GM06990 (cell line): ENCODE results near the gene AKAP13.
"Not testable (repeated sequence)": the region's sequence is repeated elsewhere in the genome, so short reads cannot be mapped to it uniquely, and the experiment has no call there.

ENCODE experiments used
- DNase-seq: peaks from one replicate; pipeline ENCODE4 v3.0.0-alpha.2; 2011; ENCODE audit not compliant: insufficient read length; ENCODE audit errors: extremely low read depth
- H3K27me3 ChIP-seq: replicated peaks from 2 replicates; pipeline ENCODE4 v1.6.0; 2011; ENCODE audit warnings: low read length; ENCODE audit not compliant: control insufficient read depth, insufficient read depth
- H3K36me3 ChIP-seq: 2 replicates; pipeline ENCODE4 v1.5.1; 2011; ENCODE audit warnings: low read length; ENCODE audit not compliant: control insufficient read depth, insufficient read depth
- H3K4me3 ChIP-seq: replicated peaks from 2 replicates; pipeline ENCODE4 v1.5.1; 2011; ENCODE audit warnings: low read depth, mild to moderate bottlenecking, control low read depth, low read length
- TF ChIP-seq, protein P1 (sequence below): IDR thresholded peaks from 2 replicates; pipeline ENCODE4 v1.5.1; 2011; ENCODE audit warnings: low read length, control low read depth, mild to moderate bottlenecking, inconsistent platforms; ENCODE audit not compliant: insufficient read depth, poor library complexity, severe bottlenecking

AKAP13 gene

DNA sequence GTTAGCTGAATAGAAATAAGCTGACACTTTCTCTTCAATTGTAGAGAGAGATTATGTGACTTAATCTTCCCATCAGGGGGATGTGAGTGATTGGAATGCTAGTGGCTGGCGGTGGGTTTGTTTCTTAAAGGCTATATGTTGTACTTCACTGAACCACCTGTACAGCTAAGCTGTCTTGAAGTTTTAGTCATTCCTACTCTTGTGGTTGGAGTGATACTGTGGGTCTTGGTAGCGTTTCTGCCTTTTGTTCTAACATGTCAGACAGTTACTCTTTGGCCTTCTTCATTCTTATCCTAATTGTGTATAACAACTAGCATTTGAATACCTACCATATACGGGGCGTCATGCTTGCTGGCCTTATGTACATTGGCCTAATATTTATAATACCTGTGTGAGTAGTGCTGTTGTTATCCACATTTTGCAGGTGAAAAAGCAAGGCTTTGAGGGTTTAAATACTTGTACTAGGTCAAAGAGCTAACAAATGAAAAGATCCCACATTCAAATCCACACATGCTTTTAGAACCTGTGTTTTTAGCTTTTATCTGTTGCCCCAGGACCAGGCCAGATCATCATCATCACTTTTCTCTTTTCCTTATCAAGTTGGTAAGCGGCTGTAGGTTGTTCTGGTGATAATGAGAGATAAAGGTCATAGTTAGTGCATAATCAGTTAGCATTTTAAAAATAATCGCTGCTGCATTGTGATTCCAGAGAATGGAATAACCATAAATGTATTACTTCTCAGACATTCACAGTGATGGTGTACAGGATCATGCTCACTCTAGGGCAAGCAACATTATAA lies 50.2 kb downstream of the AKAP13 start:
- TF ChIP-seq, protein P1, sequence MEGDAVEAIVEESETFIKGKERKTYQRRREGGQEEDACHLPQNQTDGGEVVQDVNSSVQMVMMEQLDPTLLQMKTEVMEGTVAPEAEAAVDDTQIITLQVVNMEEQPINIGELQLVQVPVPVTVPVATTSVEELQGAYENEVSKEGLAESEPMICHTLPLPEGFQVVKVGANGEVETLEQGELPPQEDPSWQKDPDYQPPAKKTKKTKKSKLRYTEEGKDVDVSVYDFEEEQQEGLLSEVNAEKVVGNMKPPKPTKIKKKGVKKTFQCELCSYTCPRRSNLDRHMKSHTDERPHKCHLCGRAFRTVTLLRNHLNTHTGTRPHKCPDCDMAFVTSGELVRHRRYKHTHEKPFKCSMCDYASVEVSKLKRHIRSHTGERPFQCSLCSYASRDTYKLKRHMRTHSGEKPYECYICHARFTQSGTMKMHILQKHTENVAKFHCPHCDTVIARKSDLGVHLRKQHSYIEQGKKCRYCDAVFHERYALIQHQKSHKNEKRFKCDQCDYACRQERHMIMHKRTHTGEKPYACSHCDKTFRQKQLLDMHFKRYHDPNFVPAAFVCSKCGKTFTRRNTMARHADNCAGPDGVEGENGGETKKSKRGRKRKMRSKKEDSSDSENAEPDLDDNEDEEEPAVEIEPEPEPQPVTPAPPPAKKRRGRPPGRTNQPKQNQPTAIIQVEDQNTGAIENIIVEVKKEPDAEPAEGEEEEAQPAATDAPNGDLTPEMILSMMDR: no peak
- no peaks in the 10 kb centered on the region for H3K36me3 ChIP-seq
- no peak for DNase-seq
- H3K27me3 ChIP-seq: no peaks in the 10 kb centered on the region
- no peak overlapping the region for H3K4me3 ChIP-seq

- DNase-seq: no peak
- Histone ChIP-seq H3K36me3 (no peaks in the 10 kb centered on the region), H3K27me3 (no peaks in the 10 kb centered on the region), H3K4me3 (no peak overlapping the region)
- TF ChIP-seq, protein P1: no peak
Observed at GRCh38 chr15:85439996-85440395, 59.6 kb downstream of the AKAP13 start.

GRCh38 chr15:85440451-85440850 lies 60.0 kb downstream of the AKAP13 start:
- TF ChIP-seq, protein P1: no peak
- no peaks in the 10 kb centered on the region for H3K27me3 ChIP-seq
- no peak for DNase-seq
- H3K36me3 ChIP-seq: no peaks in the 10 kb centered on the region
- no peak overlapping the region for H3K4me3 ChIP-seq

DNA sequence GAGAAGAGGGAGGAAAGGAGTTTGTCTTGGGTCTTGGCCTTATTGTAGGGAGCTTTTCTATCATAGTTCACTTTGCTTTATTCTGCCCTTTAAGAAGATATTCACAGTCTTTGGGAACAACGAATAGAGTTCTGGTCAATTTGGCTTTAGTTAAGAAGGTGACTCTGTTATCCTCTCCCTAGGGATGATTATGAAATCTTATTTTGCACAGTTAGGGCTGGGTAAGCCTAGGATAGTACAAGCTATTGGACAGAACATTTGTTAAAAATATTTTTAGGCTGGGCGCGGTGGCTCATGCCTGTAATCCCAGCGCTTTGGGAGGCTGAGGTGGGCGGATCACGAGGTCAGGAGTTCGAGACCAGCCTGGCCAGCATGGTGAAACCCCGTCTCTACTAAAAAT lies 61.5 kb downstream of the AKAP13 start:
- not testable (repeated sequence) for H3K27me3 ChIP-seq, H3K36me3 ChIP-seq, DNase-seq, H3K4me3 ChIP-seq

DNA sequence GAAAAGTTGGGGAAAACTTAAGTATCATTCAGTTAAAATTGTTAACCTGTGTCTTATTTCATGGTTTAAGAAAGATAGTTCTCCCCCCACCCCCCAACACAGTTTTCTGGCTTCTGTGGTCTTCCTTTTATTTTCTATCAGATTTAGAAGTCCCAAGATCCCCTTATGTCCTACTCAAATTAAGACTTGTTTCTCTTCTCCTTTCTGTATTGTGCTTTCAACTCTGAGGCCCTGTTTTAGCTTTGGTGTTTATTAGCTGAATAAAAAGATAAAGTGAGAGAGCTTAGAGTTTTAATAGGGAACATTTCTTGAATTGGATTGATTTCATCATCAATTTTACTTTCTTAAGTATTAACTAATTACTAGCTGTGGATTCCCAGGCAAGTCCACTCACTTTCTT lies 62.6 kb downstream of the AKAP13 start:
- Histone ChIP-seq H3K27me3 (no peaks in the 10 kb centered on the region), H3K4me3 (peak overlapping the region; percentile 26), H3K36me3 (no peaks in the 10 kb centered on the region)
- no peak for DNase-seq
- TF ChIP-seq, protein P1: no peak

DNA sequence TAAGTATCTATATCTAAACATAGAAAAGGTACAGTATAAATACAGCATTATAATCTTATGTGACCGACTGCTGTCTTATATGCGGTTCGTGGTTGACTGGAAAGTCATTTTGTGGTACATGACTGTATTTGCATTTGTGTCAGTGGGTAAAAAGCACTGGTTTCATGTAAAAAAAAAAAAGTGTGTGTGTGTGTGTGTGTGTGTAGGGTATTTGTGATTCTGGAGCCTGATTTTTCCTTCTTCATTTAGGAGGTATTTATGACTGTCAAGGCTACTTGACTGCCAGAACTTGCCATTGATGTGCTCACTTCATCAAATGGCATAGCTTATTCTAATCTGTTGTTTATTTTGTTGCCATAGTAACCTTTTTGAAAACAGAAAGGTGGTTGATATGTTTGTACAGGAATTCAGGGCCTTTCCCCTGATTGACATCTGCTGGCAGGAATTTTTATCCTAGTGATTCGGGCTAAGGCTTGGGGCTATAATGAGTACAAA lies 63.2 kb downstream of the AKAP13 start:
- Histone ChIP-seq H3K4me3 (peak overlapping the region; percentile 17), H3K27me3 (no peaks in the 10 kb centered on the region), H3K36me3 (no peaks in the 10 kb centered on the region)
- TF ChIP-seq, protein P1: no peak
- no peak for DNase-seq
